Diencephalon (tissue), 1 donor: ENCODE data around the gene ZC3H4. TPM values are rescaled to one million over a fixed set of nuclear protein-coding genes. Genes with fewer than 3 reads are reported as not detected.

Source experiments
- total RNA-seq: library from RNA; depleted of rRNA; stranded (reverse); fragments of >200 nt; gene quantifications from one replicate; pipeline ENCODE4 v1.2.3, GENCODE V29; 2014

ZC3H4 gene
- 16.6 TPM for total RNA-seq

GRCh38 chr19:47112997-47113849 is at the start of gene ZC3H4:
Gene ZC3H4 (minus strand): TSS chr19:47113776. CDS start chr19:47112584, 1,192 bp downstream.

GRCh38 chr19:47130589-47131227 is 17.1 kb upstream of the ZC3H4 start, which contains the start of gene SAE1:
Gene SAE1 (plus strand): TSS chr19:47130835. CDS start chr19:47130931, 96 bp downstream.

GRCh38 chr19:47019431-47020041 is 94.0 kb downstream of the ZC3H4 start, which contains the start of gene NPAS1:
Gene NPAS1 (plus strand): TSS chr19:47019837. CDS start chr19:47021048, 1,211 bp downstream.

Other genes with a start within 250 kb of the ZC3H4 start
- 3.5 TPM for gene NPAS1, start 93.9 kb downstream of the ZC3H4 start, total RNA-seq
- 35.3 TPM for gene TMEM160, start 65.2 kb downstream of the ZC3H4 start, total RNA-seq
- 92.7 TPM for gene SAE1, start 17.1 kb upstream of the ZC3H4 start, total RNA-seq
- gene BBC3, start 117.4 kb upstream of the ZC3H4 start, total RNA-seq = 6.7 TPM
- 3.0 TPM for gene CCDC9, start 142.7 kb upstream of the ZC3H4 start, total RNA-seq
- 4.8 TPM for gene INAFM1, start 161.1 kb upstream of the ZC3H4 start, total RNA-seq
- gene C5AR1, start 196.1 kb upstream of the ZC3H4 start, total RNA-seq = 0.46 TPM
- 0.46 TPM for gene C5AR2, start 218.4 kb upstream of the ZC3H4 start, total RNA-seq
- gene DHX34, start 235.5 kb upstream of the ZC3H4 start, total RNA-seq = 12.5 TPM